HG03521 (cell line): Measurements from ENCODE around the gene FRMD8.
A peak's percentile ranks its signal among the peaks of the same experiment; 100 is the strongest.
"Not testable (repeated sequence)": the region's sequence is repeated elsewhere in the genome, so short reads cannot be mapped to it uniquely, and the experiment has no call there.

ENCODE experiments used
- ATAC-seq: cut with Tn5 transposase; IDR thresholded peaks from one replicate; pipeline ENCODE4 v1.9.1; 2021; ENCODE audit warnings: mild to moderate bottlenecking, moderate library complexity; ENCODE audit not compliant: unreplicated experiment

FRMD8 gene

GRCh38 chr11:65411681-65412070, 25.2 kb downstream of the FRMD8 start:
- ATAC-seq = no peak

GRCh38 chr11:65412271-65413076, 26.0 kb downstream of the FRMD8 start:
- no peak for ATAC-seq

- not testable (repeated sequence) for ATAC-seq
Measured at GRCh38 chr11:65413077-65413664, 26.7 kb downstream of the FRMD8 start.

GRCh38 chr11:65414776-65415498, 28.5 kb downstream of the FRMD8 start:
- ATAC-seq = no peak

DNA sequence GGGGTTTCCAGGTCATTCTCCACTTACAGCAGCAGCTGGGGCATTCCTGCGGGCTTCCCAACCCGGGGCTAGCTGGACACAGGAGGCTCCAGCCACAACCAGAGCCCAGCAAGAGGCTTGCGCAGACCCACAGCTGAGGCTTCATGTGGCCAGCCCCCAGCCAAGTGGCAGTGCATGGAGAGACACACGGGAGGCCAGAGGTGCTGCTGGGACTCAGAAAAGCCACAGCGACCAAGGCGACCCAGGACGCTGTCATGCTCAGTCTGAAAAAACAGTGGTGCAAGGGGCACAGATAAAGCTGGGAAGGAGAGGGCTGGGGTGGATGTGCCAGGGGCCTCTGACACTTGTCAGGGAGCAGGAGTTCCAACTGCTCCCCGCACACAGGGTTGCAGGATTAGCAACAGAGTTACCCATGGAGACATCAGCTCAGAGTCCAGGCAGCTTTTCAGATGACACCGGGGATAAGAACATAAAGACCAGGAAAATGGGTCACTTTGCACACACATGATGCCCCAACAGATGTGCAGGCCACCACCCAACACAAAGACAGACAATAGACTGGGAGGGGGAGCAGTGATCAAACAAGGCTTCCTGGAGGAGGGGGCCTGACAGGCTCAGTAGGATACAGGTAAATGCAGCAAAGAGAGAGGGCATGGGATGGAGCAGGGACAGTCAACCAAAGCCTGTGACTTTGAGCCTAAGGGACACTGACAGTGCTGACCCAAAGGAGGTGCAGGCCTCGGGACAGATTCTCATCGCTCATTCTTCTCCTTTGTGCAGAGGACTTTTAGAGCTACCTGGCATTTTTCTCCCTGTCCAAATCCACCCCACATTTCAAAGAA, 29.3 kb downstream of the FRMD8 start:
- ATAC-seq = no peak

GRCh38 chr11:65416341-65416824, 29.9 kb downstream of the FRMD8 start:
- no peak for ATAC-seq

DNA sequence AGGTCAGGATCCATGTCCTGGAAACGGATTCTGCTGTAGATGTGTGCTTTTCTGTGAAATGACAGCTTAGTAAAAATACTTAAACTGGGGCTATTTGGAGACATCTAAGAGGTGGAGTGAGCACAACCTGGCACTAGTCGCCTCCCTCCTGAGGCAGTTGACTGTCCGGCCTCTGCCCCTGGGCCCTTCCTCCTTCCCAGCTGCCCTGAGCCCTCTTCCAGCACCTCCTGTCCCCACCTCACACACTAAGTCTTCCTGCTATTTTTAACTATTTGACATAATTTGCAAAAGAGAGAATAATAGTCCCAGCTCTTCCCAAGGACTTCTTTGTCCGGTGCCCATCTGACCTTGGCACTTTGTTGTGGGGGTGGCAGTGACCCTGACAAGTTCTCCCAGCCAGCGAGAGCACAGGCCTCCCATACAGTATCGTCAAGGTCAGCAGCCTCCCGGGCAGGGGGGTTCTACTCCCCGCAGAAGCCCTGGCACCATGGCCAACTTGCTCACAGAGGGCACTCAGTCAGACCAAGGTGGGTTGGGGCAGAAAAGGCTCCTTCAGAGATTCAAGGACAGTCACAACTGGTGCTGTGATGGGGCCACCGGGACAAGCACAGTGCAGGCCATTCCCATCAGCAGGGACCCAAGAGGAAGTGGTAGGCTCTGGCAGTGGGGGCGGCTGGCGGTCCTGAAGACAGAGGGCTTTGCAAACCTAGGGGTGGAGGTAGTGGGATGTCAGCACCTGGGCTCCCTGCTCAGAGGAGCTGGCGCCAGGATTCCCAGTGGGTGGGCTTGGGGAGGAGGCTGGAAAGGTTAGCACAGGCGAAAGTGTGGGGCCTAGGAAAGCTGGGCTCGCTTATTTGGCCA, 30.6 kb downstream of the FRMD8 start:
- ATAC-seq = no peak

DNA sequence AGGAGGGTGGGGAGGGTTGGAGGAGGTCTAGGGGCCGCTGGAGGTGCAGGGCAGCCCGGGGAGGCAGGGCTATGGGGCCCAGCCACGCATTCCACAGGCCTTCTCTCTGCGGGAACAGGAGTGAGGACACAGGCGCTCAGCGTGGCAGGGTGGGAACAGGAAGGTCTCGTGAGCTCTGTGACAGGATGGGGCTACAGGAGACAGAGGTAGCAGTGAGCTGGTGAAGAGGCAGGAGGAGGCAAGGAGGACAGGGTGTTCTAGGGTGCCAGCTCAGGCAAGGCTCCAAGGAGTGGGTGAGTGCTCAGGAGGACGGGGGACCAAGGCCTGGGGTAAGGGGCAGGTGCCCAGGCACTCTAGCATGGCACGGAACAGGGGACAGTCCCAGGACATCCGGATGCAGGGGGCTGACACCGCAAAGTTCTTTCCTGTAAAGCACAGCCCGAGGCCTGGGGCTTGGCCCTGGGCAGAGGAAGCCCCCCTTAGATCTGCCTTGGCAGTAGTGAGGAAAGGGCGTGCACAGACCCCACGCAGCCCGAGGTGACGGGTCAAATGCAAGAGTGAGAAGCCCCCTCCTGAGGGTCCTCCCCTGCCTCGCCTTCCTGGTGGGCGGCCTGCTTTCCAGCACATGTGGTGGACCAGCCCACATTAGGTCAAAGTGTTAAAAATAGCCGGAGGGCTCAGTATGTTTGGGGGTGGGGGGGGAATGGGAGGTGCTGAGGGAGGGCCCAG, 31.4 kb downstream of the FRMD8 start:
- no peak for ATAC-seq

GRCh38 chr11:65418431-65418680, 31.9 kb downstream of the FRMD8 start:
- ATAC-seq = no peak

DNA sequence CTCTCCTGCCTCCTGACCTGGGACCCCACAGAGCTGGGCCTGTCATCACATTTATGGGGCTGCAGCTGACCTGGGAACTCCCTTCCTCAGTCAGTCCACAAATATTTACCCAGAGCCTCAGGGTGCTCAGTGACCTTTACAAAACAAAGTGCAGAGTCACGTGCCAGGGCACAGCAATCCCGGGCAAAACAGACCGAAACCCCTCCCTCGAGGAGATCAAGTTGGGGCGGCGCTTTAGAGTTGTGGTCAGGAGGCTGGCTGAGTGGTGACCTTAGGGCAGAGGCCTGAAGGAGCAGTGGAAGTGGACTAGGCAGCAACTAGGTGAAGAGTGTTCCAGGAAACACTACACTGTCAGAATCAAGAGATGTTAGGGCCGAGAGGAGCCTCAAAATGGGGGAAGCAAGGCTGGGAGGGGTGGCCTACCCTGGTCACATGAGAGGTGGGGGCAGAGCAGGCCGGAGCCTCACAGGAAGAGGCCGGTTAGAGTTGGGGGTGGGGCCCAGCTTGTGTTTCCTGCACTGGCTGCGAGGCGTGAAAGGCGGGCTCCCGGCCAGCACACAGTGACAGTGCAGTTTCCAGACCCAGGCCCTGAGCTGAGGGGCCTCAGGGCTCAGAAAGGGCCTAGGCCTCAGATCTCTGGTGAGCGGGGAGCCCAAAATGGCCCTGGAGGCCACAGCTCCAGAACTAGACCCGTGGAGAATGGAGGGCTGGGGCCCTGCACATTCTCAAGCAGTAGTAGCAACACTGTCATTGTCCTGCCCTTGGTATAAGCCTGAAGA, 32.4 kb downstream of the FRMD8 start:
- ATAC-seq = peak; percentile 42

GRCh38 chr11:65419460-65419771, 33.0 kb downstream of the FRMD8 start:
- no peak for ATAC-seq

- no peak for ATAC-seq
Measured at GRCh38 chr11:65419772-65420481, 33.5 kb downstream of the FRMD8 start.

- no peak for ATAC-seq
Measured at GRCh38 chr11:65420506-65420905, 34.1 kb downstream of the FRMD8 start.

DNA sequence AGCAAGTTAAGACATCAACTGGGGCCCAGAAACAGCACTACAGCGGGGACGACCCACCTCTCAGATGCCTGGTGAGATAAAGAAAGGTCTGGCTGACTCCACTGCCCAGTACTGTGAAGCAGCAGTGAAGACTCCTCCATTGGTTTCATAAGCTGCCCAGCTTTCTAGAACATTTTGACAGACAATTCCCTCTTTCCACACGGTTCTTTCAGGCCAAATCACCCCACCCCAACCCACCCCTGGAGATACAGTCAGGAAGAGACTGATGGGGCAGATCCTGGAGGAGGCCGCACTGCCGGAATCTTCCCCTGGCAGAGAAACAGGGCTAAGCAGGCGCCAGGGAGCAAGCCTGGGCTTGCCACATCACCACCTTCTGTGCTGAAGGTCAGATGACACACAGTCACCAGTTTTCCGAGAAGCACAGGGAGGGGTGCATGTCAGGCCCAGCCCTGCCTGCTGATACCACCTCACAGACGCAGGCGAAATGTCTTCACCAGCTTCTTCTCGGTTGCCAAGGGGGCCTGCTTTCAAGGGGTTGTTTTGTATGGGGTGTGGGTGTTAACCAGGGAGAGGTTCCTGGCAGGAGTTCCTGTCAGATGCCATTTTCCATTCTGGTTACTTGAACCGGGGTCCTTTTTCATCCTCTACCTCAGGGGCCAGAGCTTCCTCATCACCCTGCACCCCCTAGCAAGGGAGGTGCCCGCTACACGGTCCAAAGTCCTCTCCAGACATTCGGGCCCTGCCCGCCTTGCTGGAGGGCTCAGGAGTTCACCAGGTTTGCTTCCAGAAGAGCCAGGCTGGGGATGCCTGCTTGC, 34.7 kb downstream of the FRMD8 start:
- ATAC-seq = no peak

DNA sequence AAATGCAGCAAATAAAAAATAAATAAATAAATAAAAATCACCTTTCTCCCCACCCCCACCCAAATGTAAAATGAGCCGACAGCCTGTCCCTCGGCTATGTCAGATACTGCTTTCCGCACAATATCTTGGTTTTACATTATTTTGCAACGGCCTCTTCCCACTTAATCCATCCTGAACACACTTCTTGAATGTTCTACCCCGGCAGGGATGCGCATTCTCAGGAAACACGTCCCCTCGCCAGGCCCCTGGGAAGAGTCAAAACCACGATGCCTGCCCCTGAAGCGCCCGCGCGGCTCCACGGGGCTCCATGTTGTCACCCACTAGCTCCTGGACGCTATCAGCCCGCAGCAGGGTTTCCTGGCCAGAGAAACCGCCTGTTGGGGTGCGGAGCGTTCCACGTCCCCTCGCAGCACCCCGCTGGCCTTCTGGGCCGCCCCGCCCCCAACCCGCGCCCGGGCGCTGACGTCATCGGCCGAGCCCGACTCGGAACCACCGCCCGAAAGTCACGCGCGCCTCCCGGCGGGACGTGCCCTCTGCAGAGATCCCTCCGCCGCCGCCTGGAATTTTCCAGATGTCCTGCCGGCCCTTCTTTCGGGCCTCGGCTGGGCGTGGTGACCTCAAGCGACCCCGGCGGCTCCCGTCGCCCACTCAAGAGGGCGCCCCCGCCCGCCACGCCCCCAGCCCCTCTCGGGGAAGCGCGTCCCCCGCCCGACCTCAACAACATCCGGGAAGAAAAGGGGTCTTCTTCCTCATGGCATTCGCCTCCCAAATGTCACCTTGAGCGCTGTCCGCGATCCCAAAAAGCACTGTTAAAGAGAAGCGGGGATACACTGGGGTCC, 35.6 kb downstream of the FRMD8 start:
- ATAC-seq = peak; percentile 20

GRCh38 chr11:65422633-65423515, 36.4 kb downstream of the FRMD8 start, which contains the start of gene NEAT1:
NEAT1 (plus strand) TSS chr11:65422798.
- ATAC-seq = peak; percentile 18
